Heart right ventricle (tissue), 16 donors: ENCODE measurements around the gene NEAT1. TPM values are rescaled to one million over a fixed set of nuclear protein-coding genes. Genes with fewer than 3 reads are reported as not detected.

Source experiments
- ATAC-seq, 8 donors: fragments of 200-7000 bp; cut with Tn5 transposase; one replicate each; pipeline ENCODE4 v1.9.1; 2020; ENCODE audit warnings: mild to moderate bottlenecking in 8 of 8, moderate library complexity in 8 of 8, moderate number of reproducible peaks in 1 of 8
- DNase-seq, 2 donors: peaks; one replicate each; pipeline ENCODE4 v3.0.0-alpha.2; 2020
- H3K27ac ChIP-seq, 10 donors: fragments of 200-600 bp; sonication (generic) in 2 of 10; one replicate each; pipeline versions ENCODE4 v1.5.0 to v1.8.0; 2020 to 2022; ENCODE audit warnings: mild to moderate bottlenecking in 3 of 10
- H3K27me3 ChIP-seq, 7 donors: fragments of 200-600 bp; one replicate each; pipeline ENCODE4 v1.8.0; 2021 to 2022; ENCODE audit warnings: mild to moderate bottlenecking in 2 of 7
- H3K36me3 ChIP-seq, 9 donors: fragments of 200-600 bp; sonication (generic) in 1 of 9; one replicate each; pipeline versions ENCODE4 v1.5.0 to v1.8.0; 2020 to 2022; ENCODE audit warnings: mild to moderate bottlenecking in 2 of 9
- H3K4me1 ChIP-seq, 9 donors: fragments of 200-600 bp; sonication (generic) in 1 of 9; one replicate each; pipeline versions ENCODE4 v1.5.0 to v1.8.0; 2020 to 2022; ENCODE audit warnings: mild to moderate bottlenecking in 4 of 9
- H3K4me3 ChIP-seq, 10 donors: fragments of 200-600 bp; sonication (generic) in 2 of 10; one replicate each; pipeline versions ENCODE4 v1.5.0 to v1.8.0; 2020 to 2022; ENCODE audit warnings: mild to moderate bottlenecking in 7 of 10, moderate library complexity in 2 of 10
- H3K9me3 ChIP-seq, 11 donors: fragments of 200-600 bp in 10 of 11; sonication (generic) in 2 of 11; one replicate each; pipeline versions ENCODE4 v1.5.0 to v1.8.0; 2013 to 2022; ENCODE audit warnings: mild to moderate bottlenecking in 2 of 11, control low read depth in 1 of 11, moderate library complexity in 1 of 11
- CTCF ChIP-seq, 9 donors: fragments of 200-600 bp; sonication (generic) in 2 of 9; IDR thresholded peaks; one replicate each; pipeline versions ENCODE4 v1.5.0 to v1.8.0; 2021 to 2022; ENCODE audit warnings: antibody characterized with exemption in 9 of 9, mild to moderate bottlenecking in 5 of 9, moderate library complexity in 1 of 9
- WGBS, 2 donors: extraction: QIAGEN DNeasy Blood & Tissue Kit; methylation state at CpG; one replicate each; pipeline ENCODE4 v1.1.7; 2013; ENCODE audit warnings: inconsistent platforms in 1 of 2; 5-methylcytosine and 5-hydroxymethylcytosine counted together
- intact Hi-C, 10 donors: fragments of 100-400 bp; cut with DNase I; formaldehyde crosslinking; loops; one replicate each; pipeline versions ENCODE4 v1.11.1 to v1.14.2; 2022
- polyA plus RNA-seq, 2 donors: library from polyadenylated mRNA; stranded (reverse); fragments of 200-250 nt; gene quantifications; one replicate each; pipeline ENCODE4 v1.2.3, GENCODE V29; 2013
- total RNA-seq, 10 donors: library from RNA; stranded (reverse); fragmentation: NEBNext Ultra II Directional in 3 of 10; extraction: Animal tissue kit (Norgen Biotek cat#: 25700) in 3 of 10; gene quantifications; one replicate each; pipeline versions ENCODE4 v1.2.1 to v1.2.4, GENCODE V29; 2021 to 2023
- donor health status: Arrhythmogenic right ventricular cardiomyopathy.
- donor health status: ischemic (EF 13 %, LVEDD 7.1; RV severe dilation, severe dysfunction).
- donor health status: healthy with polysubstance abuse.
- donor health status: DM: no; HTN: yes; CAD: no.
- donor health status: DM: no; HTN: no; CAD: no.
- donor health status: ischemic (EF 25% LVEDD 6.9; RV normal size, moderate dysfunction).
- donor health status: ischemic (EF 25% LVEDD 5.7; RV mildly dilated, moderate dysfunction).
- donor health status: healthy.
- donor health status: DM: yes; HTN: yes; CAD: no.
- donor health status: Ischemic cardiomyopathy.
- donor health status: ischemic (EF 35%, LVEDD 5.7; RV mildly dilated, moderate dysfunction).
- donor health status: nonischemic (EF 11% LVEDD 7.7; RV severe dilation, severe dysfunction).
- donor health status: DM: yes; HTN: yes; CAD: no.
- donor health status: PGD.
- donor health status: ischemic (EF 29% LVEDD 5.4; RV normal size, mild dysfunction).
- donor health status: nonischemic (EF 23%, LVEDD 6.1; RV moderate dilation, normal function).

The NEAT1 gene
- total and polyA plus RNA-seq, 12 donors = 103 to 1,899 (median 432) TPM

- ATAC-seq (no peak), DNase-seq (no peak)
- WGBS, 2 donors = 89% methylated on average over 5 of the region's 5 CpGs
- H3K27ac ChIP-seq = peak overlapping the region in 4 of 10 donors; percentile 80 to 98 (median 90)
- H3K27me3 ChIP-seq = no peaks in the 10 kb centered on the region
- H3K9me3 ChIP-seq = no peaks in the 10 kb centered on the region
- H3K36me3 ChIP-seq = peaks cover 0 to 92% (median 29%) of the 10 kb centered on the region in 9 donors
- no peak for TF ChIP-seq CTCF (IDR thresholded peaks at IDR 0.05)
- intact Hi-C loops = no loop called here
- peaks cover 18 to 54% (median 45%) of the 10 kb centered on the region in 9 donors for H3K4me1 ChIP-seq
- H3K4me3 ChIP-seq = no peak overlapping the region
Measured at GRCh38 chr11:65392899-65393298, 29.7 kb upstream of the NEAT1 start.

DNA sequence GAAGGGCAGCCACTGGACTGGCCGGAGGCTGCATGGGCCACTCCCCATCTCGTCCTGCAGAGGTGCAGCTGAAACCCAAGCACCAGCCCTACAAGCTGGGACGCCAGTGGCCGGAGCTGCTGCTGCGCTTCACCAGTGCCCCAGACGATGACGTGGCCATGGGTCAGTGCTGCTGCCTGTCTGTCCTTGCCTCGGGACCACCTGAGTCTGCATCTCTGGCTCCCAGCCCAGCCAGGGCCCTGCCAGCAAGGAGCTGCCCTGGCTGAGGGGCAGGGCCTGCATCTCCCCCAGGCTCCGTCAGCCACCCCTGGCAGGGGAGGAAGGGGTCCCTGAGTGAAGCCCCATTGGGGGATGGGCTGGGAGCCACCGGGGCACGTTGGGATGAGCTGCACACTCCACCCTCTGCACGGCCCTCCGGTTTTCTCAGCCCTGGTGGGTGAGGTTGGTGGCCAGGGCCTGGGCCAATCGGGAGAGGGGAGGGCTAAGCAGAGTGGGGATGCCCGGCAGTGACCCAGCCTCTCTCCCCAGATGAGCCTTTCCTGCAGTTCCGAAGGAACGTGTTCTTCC, 29.0 kb upstream of the NEAT1 start:
- 88% methylated on average over 17 of the region's 17 CpGs for WGBS, 2 donors
- Histone ChIP-seq H3K4me1 (peaks cover 18 to 47% (median 39%) of the 10 kb centered on the region in 9 donors), H3K27ac (no peak overlapping the region), H3K9me3 (no peaks in the 10 kb centered on the region), H3K27me3 (no peaks in the 10 kb centered on the region), H3K4me3 (no peak overlapping the region), H3K36me3 (peaks cover 0 to 93% (median 36%) of the 10 kb centered on the region in 9 donors)
- no peak for DNase-seq
- intact Hi-C loops = no loop called here
- no peak for TF ChIP-seq CTCF (IDR thresholded peaks at IDR 0.05)
- no peak for ATAC-seq

GRCh38 chr11:65394125-65394536, 28.5 kb upstream of the NEAT1 start:
- Histone ChIP-seq H3K4me1 (peaks cover 18 to 42% (median 34%) of the 10 kb centered on the region in 9 donors), H3K36me3 (peaks cover 0 to 93% (median 40%) of the 10 kb centered on the region in 9 donors), H3K27ac (no peak overlapping the region), H3K4me3 (no peak overlapping the region), H3K27me3 (no peaks in the 10 kb centered on the region), H3K9me3 (no peaks in the 10 kb centered on the region)
- intact Hi-C loops = no loop called here
- 96 to 98% methylated on average over 20 of the region's 20 CpGs for WGBS, 2 donors
- no peak for TF ChIP-seq CTCF (IDR thresholded peaks at IDR 0.05)
- ATAC-seq (no peak), DNase-seq (no peak)

- H3K4me3 ChIP-seq = no peak overlapping the region
- peaks cover 0 to 98% (median 57%) of the 10 kb centered on the region in 9 donors for H3K36me3 ChIP-seq
- H3K9me3 ChIP-seq = no peaks in the 10 kb centered on the region
- 83 to 84% methylated on average over 15 of the region's 15 CpGs for WGBS, 2 donors
- no peak for ATAC-seq
- H3K27me3 ChIP-seq = no peaks in the 10 kb centered on the region
- no peak for TF ChIP-seq CTCF (IDR thresholded peaks at IDR 0.05)
- H3K4me1 ChIP-seq = peaks cover 5 to 23% (median 15%) of the 10 kb centered on the region in 9 donors
- intact Hi-C loops = no loop called here
- no peak overlapping the region for H3K27ac ChIP-seq
- DNase-seq = no peak
Measured at GRCh38 chr11:65395961-65396530, 26.6 kb upstream of the NEAT1 start.
